Endothelial cell (in vitro differentiated cells): ENCODE measurements around the gene ZNF500. TPM values are rescaled to one million over a fixed set of nuclear protein-coding genes. Genes with fewer than 3 reads are reported as not detected.

ENCODE experiments used
- DNase-seq: peaks from one replicate; pipeline ENCODE4 v3.0.0; 2021; ENCODE audit warnings: low spot score
- H3K27ac Mint-ChIP-seq: one replicate; pipeline ENCODE4 v1.8.0; 2021; ENCODE audit warnings: mixed read lengths, inconsistent platforms; ENCODE audit not compliant: unreplicated experiment
- H3K27me3 Mint-ChIP-seq: one replicate; pipeline ENCODE4 v1.8.0; 2021; ENCODE audit warnings: mild to moderate bottlenecking, moderate library complexity, mixed read lengths, inconsistent platforms; ENCODE audit not compliant: unreplicated experiment
- H3K36me3 Mint-ChIP-seq: one replicate; pipeline ENCODE4 v1.8.0; 2021; ENCODE audit warnings: mild to moderate bottlenecking, low read depth, mixed read lengths, inconsistent platforms; ENCODE audit not compliant: unreplicated experiment
- H3K4me1 Mint-ChIP-seq: one replicate; pipeline ENCODE4 v1.8.0; 2021; ENCODE audit warnings: mild to moderate bottlenecking, mixed read lengths, inconsistent platforms; ENCODE audit not compliant: unreplicated experiment
- H3K4me3 Mint-ChIP-seq: one replicate; pipeline ENCODE4 v1.8.0; 2021; ENCODE audit warnings: mild to moderate bottlenecking, mixed read lengths, inconsistent platforms; ENCODE audit not compliant: unreplicated experiment
- H3K9me3 Mint-ChIP-seq: one replicate; pipeline ENCODE4 v1.8.0; 2021; ENCODE audit warnings: mixed read lengths, inconsistent platforms; ENCODE audit not compliant: unreplicated experiment
- CTCF ChIP-seq: fragments of 200-600 bp; sonication (generic); IDR thresholded peaks from one replicate; pipeline ENCODE4 v1.5.0; 2021; ENCODE audit warnings: antibody characterized with exemption; ENCODE audit not compliant: unreplicated experiment
- total RNA-seq: library from RNA; stranded (reverse); fragmentation: NEBNext Ultra II Directional; extraction: Animal tissue kit (Norgen Biotek cat#: 25700); gene quantifications from one replicate; pipeline ENCODE4 v1.2.1, GENCODE V29; 2021; ENCODE audit not compliant: unreplicated experiment

ZNF500 gene
- total RNA-seq, 1 donor from 2014 or later = 32.8 TPM

DNA sequence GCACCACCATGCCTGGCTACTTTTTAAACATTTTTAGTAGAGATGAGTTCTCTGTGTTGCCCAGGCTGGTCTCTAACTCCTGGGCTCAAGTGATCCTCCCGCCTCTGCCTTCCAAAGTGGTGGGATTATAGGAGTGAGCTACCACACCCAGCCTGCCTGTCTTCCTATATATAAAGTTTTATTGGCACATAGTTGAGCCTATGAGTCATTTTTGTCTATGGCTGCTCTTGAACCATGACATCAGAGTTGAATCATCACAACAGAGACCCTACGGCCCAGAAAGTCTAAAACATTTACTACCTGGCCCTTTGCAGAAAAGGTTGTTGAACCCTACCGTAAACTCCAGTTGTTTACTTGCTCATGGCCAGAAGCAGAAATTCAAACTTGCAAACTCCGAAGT is 13.3 kb upstream of the ZNF500 start:
- no peaks in the 10 kb centered on the region for H3K4me1 Mint-ChIP-seq
- H3K27ac Mint-ChIP-seq = no peak overlapping the region
- no peak for DNase-seq
- peaks cover 15% of the 10 kb centered on the region for H3K36me3 Mint-ChIP-seq
- H3K27me3 Mint-ChIP-seq = peaks cover 10% of the 10 kb centered on the region
- no peaks in the 10 kb centered on the region for H3K9me3 Mint-ChIP-seq
- no peak for TF ChIP-seq CTCF
- no peak overlapping the region for H3K4me3 Mint-ChIP-seq

- H3K4me3 Mint-ChIP-seq = no peak overlapping the region
- no peak for DNase-seq
- H3K4me1 Mint-ChIP-seq = no peaks in the 10 kb centered on the region
- H3K27me3 Mint-ChIP-seq = peaks cover 8% of the 10 kb centered on the region
- peaks cover 7% of the 10 kb centered on the region for H3K36me3 Mint-ChIP-seq
- no peaks in the 10 kb centered on the region for H3K9me3 Mint-ChIP-seq
- H3K27ac Mint-ChIP-seq = no peak overlapping the region
- no peak for TF ChIP-seq CTCF
Measured at GRCh38 chr16:4778050-4778392, 11.1 kb upstream of the ZNF500 start.

- H3K36me3 Mint-ChIP-seq = peaks cover 4% of the 10 kb centered on the region
- H3K4me1 Mint-ChIP-seq = no peaks in the 10 kb centered on the region
- no peak overlapping the region for H3K27ac Mint-ChIP-seq
- no peak for TF ChIP-seq CTCF
- H3K27me3 Mint-ChIP-seq = peaks cover 5% of the 10 kb centered on the region
- H3K4me3 Mint-ChIP-seq = no peak overlapping the region
- no peaks in the 10 kb centered on the region for H3K9me3 Mint-ChIP-seq
- DNase-seq = no peak
Measured at GRCh38 chr16:4777339-4778049, 10.5 kb upstream of the ZNF500 start.

GRCh38 chr16:4776141-4776705 is 9.3 kb upstream of the ZNF500 start:
- TF ChIP-seq CTCF = no peak

GRCh38 chr16:4775005-4775404 is 8.0 kb upstream of the ZNF500 start:
- Mint-ChIP-seq H3K9me3 (no peaks in the 10 kb centered on the region), H3K4me1 (no peaks in the 10 kb centered on the region), H3K27ac (no peak overlapping the region), H3K4me3 (no peak overlapping the region), H3K36me3 (peaks cover 4% of the 10 kb centered on the region), H3K27me3 (peaks cover 2% of the 10 kb centered on the region)
- TF ChIP-seq CTCF = no peak
- DNase-seq = no peak

More at GRCh38 chr16:4776141-4776705, 9.3 kb upstream of the ZNF500 start:
- Mint-ChIP-seq H3K27me3 (peaks cover 5% of the 10 kb centered on the region), H3K36me3 (peaks cover 4% of the 10 kb centered on the region), H3K9me3 (no peaks in the 10 kb centered on the region), H3K4me1 (no peaks in the 10 kb centered on the region), H3K4me3 (no peak overlapping the region), H3K27ac (no peak overlapping the region)
- no peak for DNase-seq
